Measurements from ENCODE around the gene COL6A3.
"Not testable (repeated sequence)": the region's sequence is repeated elsewhere in the genome, so short reads cannot be mapped to it uniquely, and the experiment has no call there.

Gene COL6A3

DNA sequence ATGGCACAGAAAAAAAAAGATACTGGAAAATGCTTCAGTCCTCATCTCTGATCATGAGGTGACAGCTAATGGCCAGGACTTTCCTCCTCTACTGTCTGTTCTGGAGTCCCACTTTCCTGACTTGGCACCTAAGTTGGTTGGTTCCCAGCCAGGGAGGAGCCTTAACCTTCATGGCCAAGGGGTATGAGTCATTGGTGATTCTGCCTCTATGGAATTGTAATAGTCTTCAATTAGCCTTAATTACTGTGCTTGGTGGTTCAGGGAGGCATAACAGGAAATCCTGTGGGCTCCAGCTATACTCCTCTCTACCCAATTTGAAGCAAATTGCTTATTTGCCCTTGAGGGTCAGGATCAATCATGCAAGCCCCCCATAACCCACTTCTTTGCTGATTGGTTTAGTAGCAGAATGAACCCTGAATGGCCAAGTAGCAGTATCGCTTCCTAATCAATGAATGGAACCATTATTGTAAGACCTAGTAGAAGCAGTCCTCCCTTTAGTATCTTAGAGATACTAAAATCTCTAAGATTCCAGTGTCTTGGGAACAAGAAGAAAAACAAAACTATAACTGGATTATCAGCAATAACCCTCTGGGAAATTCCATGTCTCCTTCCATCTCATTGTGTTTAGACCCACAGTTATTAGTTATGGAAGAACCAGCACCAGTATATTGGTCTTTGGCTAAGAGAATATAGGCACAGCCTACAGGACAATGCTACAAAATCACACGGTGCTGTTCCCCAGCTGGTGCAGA is 109.0 kb downstream of the COL6A3 start:
- H3K27me3 ChIP-seq (ENCODE audit: control insufficient read depth, insufficient read depth, low read length), result no peaks in the 10 kb centered on the region
- H3K4me3 ChIP-seq (ENCODE audit: low read length), result no peak overlapping the region
- no peak overlapping the region for H3K9ac ChIP-seq (ENCODE audit: low read length)
- no peaks in the 10 kb centered on the region for H3K36me3 ChIP-seq (ENCODE audit: control insufficient read depth, insufficient read depth, low read length)
- H3K9me3 ChIP-seq (ENCODE audit: control insufficient read depth, low read length), result no peaks in the 10 kb centered on the region
- peaks cover 5% of the 10 kb centered on the region for H3K4me1 ChIP-seq (ENCODE audit: control insufficient read depth, insufficient read depth, low read length)

DNA sequence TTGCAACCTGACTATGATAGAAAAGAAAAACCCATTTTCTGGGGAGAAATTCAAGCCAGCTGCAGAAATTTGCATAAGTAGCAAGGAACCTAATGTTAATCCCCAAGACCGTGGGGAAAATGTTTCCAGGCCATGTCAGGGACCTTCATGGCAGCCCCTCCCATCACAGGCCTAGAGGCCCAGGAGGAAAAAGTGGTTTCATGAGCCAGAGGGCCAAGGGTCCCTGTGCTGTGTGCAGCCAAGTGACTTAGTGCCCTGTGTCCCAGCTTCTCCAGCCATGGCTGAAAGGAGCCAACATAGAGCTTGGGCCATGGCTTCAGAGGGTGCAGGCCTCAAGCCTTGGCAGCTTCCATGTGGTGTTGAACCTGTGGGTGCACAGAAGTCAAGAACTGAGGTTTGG is 110.7 kb downstream of the COL6A3 start:
- H3K36me3 ChIP-seq (ENCODE audit: control insufficient read depth, insufficient read depth, low read length); H3K9me3 ChIP-seq (ENCODE audit: control insufficient read depth, low read length); H3K4me3 ChIP-seq (ENCODE audit: low read length); H3K9ac ChIP-seq (ENCODE audit: low read length); H3K27me3 ChIP-seq (ENCODE audit: control insufficient read depth, insufficient read depth, low read length): not testable (repeated sequence)
- H3K4me1 ChIP-seq (ENCODE audit: control insufficient read depth, insufficient read depth, low read length), result peaks cover 20% of the 10 kb centered on the region

DNA sequence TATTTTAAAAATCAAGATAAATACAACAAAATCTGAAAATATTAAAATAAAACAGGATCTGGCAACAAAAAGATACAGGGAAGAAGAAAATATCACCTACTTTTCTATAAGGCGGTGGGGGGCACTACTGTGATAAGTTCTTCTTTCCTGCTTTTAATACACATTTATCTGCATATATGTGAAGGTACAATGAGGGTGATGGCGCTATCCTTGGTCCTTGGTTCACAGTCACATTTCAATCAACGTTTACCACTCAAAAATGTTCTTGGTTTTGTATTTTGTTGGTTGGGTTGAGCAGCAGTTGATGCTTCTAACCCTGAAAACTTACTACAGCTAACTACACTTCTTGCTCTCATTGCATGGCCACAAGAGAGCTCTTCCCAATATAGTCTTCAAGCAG is 112.4 kb downstream of the COL6A3 start:
- Histone ChIP-seq H3K9me3 (ENCODE audit: control insufficient read depth, low read length) (no peaks in the 10 kb centered on the region), H3K36me3 (ENCODE audit: control insufficient read depth, insufficient read depth, low read length) (no peaks in the 10 kb centered on the region), H3K4me1 (ENCODE audit: control insufficient read depth, insufficient read depth, low read length) (peaks cover 20% of the 10 kb centered on the region), H3K4me3 (ENCODE audit: low read length) (no peak overlapping the region), H3K27me3 (ENCODE audit: control insufficient read depth, insufficient read depth, low read length) (no peaks in the 10 kb centered on the region), H3K9ac (ENCODE audit: low read length) (no peak overlapping the region)

DNA sequence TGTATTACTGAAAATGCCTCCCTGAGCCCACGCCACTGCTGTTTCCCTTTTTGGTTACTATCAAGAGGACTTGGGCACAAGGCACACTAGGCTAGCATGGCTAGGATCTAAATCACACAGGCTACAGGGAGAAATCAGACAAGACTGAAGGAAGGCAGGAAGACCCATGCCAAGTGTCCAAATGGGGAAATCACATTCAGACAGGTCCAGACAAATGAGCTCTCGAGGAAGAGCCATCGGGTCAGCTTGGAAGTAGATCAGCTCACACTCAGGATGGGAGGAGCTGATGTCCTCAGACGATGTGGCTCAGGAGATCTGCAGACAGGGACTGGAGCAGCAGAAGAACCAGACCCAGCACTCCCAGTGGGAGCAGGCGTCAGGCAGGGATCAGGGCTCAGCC is 113.2 kb downstream of the COL6A3 start:
- no peak overlapping the region for H3K9ac ChIP-seq (ENCODE audit: low read length)

DNA sequence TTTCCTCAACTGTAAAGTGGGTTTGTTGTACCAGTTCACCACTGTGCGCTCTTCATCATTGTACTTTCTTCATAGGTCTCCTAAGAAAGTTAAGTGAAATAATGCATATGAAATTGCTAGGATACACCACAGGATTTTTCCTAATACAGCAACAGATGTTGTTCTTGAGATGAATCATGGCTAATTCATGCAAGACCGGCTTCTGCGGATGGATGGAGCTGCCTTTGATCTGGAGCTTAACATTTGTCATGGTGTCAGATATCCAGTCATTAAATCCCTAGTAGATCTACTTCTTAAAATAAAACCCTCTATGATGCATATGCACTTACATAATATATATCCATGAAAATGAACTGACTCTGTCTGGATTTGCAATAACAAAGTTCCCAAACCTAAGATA is 114.1 kb downstream of the COL6A3 start:
- H3K4me3 ChIP-seq (ENCODE audit: low read length), result no peak overlapping the region
- peaks cover 18% of the 10 kb centered on the region for H3K4me1 ChIP-seq (ENCODE audit: control insufficient read depth, insufficient read depth, low read length)
- H3K9ac ChIP-seq (ENCODE audit: low read length), result no peak overlapping the region
- no peaks in the 10 kb centered on the region for H3K9me3 ChIP-seq (ENCODE audit: control insufficient read depth, low read length)
- no peaks in the 10 kb centered on the region for H3K36me3 ChIP-seq (ENCODE audit: control insufficient read depth, insufficient read depth, low read length)
- no peaks in the 10 kb centered on the region for H3K27me3 ChIP-seq (ENCODE audit: control insufficient read depth, insufficient read depth, low read length)

More for the DNA sequence above, 113.2 kb downstream of the COL6A3 start:
- Histone ChIP-seq H3K4me1 (ENCODE audit: control insufficient read depth, insufficient read depth, low read length) (peaks cover 20% of the 10 kb centered on the region), H3K36me3 (ENCODE audit: control insufficient read depth, insufficient read depth, low read length) (no peaks in the 10 kb centered on the region), H3K9me3 (ENCODE audit: control insufficient read depth, low read length) (no peaks in the 10 kb centered on the region), H3K4me3 (ENCODE audit: low read length) (no peak overlapping the region), H3K27me3 (ENCODE audit: control insufficient read depth, insufficient read depth, low read length) (no peaks in the 10 kb centered on the region)

DNA sequence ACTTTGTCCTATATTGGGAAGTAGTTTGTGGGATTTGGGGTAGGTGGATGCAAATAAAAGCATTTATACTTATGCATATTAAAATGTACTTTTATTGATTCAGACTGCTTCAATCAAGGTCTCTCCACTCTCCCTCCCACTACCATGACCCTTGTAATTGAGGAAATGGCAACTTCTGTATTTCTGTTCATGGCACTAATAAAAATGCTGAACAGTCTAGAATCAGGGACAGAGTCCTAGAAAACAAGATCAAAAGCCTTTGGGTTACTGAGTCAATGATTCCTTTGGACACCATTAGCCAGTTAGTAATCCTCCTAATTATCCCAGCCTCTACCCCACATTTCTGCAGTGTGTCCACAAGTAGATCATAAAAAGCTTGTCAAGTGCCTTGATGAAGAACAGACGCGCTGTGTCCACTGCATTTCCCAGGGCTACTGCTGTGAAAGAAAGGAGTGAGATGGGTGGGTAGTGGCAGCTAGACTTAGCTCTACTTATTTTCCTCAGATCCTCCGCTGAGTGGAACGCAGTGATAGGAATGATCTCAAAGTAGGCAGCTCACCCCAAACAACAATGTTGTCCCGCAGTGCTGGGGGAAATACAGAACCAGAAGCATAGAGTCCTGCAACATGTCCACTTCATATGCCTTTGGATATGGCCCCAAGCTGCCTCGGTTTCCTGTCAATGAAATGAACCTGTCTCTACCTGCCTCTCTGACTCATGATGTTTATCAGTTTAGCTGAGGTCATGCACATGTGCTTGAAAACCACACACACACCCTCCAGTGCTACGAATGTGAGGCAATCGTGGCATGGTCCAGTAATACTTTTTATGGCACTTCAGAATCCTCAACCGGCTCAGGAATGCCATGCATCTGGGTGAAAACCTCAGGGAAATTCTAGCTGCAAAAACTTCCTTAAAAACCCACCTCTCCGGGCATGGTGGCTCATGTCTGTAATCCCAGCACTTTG is 115.5 kb downstream of the COL6A3 start:
- no peak overlapping the region for H3K9ac ChIP-seq (ENCODE audit: low read length)
- H3K36me3 ChIP-seq (ENCODE audit: control insufficient read depth, insufficient read depth, low read length), result no peaks in the 10 kb centered on the region
- H3K27me3 ChIP-seq (ENCODE audit: control insufficient read depth, insufficient read depth, low read length), result no peaks in the 10 kb centered on the region
- no peak overlapping the region for H3K4me3 ChIP-seq (ENCODE audit: low read length)
- H3K4me1 ChIP-seq (ENCODE audit: control insufficient read depth, insufficient read depth, low read length), result peaks cover 15% of the 10 kb centered on the region
- H3K9me3 ChIP-seq (ENCODE audit: control insufficient read depth, low read length), result no peaks in the 10 kb centered on the region

DNA sequence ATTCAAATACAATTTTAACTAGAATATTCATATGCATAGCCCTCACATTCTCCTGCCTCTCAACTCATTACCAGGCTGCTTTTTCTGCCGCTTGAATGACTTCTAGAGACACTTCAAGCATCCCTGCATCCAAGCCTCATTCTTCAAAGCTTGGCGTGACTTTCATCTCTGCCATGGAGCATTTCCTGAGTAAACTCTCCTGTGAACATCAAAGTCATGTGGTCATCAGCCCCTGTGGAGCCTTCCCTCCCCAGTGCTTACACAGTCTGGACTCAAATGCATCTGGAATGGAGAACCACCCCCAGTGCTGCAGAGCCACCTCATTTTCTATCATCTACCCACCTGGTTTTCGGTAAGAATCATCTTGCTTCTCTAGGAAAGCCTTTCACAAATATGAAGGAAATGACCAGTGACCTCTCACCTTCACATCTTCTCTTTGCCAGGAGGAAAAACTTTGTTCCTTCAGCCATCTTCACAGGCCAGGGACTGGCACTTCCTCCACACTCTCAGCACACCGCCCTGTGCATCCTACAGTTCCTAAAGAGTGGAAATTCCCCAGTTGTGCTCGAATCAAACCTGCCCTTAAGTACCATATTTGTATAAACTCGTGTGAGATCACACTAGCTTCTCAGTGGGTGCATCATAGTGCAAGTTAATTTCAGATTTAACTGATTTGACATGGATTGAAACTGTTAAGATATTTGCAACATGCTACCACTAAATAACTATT is 116.4 kb downstream of the COL6A3 start:
- no peaks in the 10 kb centered on the region for H3K36me3 ChIP-seq (ENCODE audit: control insufficient read depth, insufficient read depth, low read length)
- no peak overlapping the region for H3K9ac ChIP-seq (ENCODE audit: low read length)
- no peaks in the 10 kb centered on the region for H3K27me3 ChIP-seq (ENCODE audit: control insufficient read depth, insufficient read depth, low read length)

DNA sequence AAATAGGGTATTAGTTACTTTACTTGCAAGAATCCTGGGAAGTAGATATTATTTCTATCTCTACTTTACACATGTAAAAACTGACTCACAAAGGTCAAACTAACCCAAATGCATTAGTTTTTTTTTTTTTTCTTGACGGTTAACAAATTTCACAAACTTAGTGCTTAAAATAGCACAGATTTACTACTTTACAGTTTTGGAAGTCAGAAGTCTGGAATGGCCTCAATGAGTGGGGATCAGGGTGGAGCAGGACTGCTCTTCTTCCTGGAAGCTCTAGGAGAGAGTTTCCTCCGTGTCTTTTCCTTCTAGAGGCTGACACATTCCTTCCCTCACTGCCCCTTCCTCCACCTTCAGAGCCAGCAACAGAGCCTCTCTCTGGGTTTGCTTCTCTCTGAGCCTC is 117.2 kb downstream of the COL6A3 start:
- H3K9ac ChIP-seq (ENCODE audit: low read length), result no peak overlapping the region
- no peaks in the 10 kb centered on the region for H3K27me3 ChIP-seq (ENCODE audit: control insufficient read depth, insufficient read depth, low read length)
- no peaks in the 10 kb centered on the region for H3K9me3 ChIP-seq (ENCODE audit: control insufficient read depth, low read length)
- H3K36me3 ChIP-seq (ENCODE audit: control insufficient read depth, insufficient read depth, low read length), result no peaks in the 10 kb centered on the region
- no peak overlapping the region for H3K4me3 ChIP-seq (ENCODE audit: low read length)
- H3K4me1 ChIP-seq (ENCODE audit: control insufficient read depth, insufficient read depth, low read length), result peaks cover 20% of the 10 kb centered on the region

More for the DNA sequence above, 116.4 kb downstream of the COL6A3 start:
- Histone ChIP-seq H3K4me1 (ENCODE audit: control insufficient read depth, insufficient read depth, low read length) (peaks cover 15% of the 10 kb centered on the region), H3K9me3 (ENCODE audit: control insufficient read depth, low read length) (no peaks in the 10 kb centered on the region), H3K4me3 (ENCODE audit: low read length) (no peak overlapping the region)

DNA sequence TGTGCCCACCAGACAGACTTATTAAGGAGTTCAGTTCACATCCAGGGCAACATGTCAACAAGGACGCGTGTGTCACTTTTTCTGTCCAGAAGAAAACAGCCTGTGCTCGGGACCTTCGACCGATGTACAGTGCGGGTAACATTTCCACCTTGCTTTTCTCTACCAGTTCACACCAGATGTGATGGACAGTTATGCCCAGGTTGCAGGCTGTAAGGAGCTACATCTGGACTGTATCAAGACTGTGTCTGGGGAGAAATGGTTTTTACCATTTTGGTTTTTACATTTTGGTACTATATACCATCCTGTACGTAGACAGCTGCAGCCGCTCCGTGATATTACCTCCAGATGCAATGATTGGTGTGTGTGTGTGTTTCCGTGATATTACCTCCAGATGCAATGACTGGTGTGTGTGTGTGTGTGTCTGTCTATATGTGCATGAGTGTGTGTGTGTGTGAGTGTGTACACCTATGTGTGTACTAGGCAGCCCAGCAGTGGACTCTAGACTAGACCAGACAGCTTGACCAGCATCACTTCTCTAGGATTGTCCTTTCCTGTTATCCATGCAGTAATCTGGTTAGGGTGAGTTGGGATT is 118.0 kb downstream of the COL6A3 start:
- no peaks in the 10 kb centered on the region for H3K27me3 ChIP-seq (ENCODE audit: control insufficient read depth, insufficient read depth, low read length)
- H3K4me3 ChIP-seq (ENCODE audit: low read length), result no peak overlapping the region
- H3K9ac ChIP-seq (ENCODE audit: low read length), result no peak overlapping the region
- H3K4me1 ChIP-seq (ENCODE audit: control insufficient read depth, insufficient read depth, low read length), result peaks cover 28% of the 10 kb centered on the region
- H3K36me3 ChIP-seq (ENCODE audit: control insufficient read depth, insufficient read depth, low read length), result no peaks in the 10 kb centered on the region
- no peaks in the 10 kb centered on the region for H3K9me3 ChIP-seq (ENCODE audit: control insufficient read depth, low read length)

DNA sequence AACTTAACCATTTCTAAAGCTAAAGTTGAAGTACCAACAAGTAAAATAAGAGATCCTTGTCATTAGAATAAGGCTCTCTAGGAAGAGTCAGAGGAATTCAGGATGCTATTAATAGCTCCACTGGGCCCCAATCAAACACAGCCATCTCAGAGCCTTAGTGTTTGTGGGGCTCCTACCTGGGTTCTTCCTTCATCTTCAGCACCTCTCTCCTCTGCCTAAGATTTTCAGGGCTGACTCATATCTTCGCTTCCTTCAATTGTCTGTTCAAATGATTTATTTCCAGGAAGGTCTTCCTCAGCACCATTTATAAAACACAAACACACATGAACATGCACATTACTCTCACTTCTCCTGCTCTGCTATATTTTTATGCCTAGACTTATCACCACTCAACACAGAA is 119.5 kb downstream of the COL6A3 start:
- Histone ChIP-seq H3K4me1 (ENCODE audit: control insufficient read depth, insufficient read depth, low read length) (peaks cover 32% of the 10 kb centered on the region), H3K27me3 (ENCODE audit: control insufficient read depth, insufficient read depth, low read length) (no peaks in the 10 kb centered on the region), H3K4me3 (ENCODE audit: low read length) (no peak overlapping the region), H3K9ac (ENCODE audit: low read length) (no peak overlapping the region), H3K9me3 (ENCODE audit: control insufficient read depth, low read length) (no peaks in the 10 kb centered on the region), H3K36me3 (ENCODE audit: control insufficient read depth, insufficient read depth, low read length) (no peaks in the 10 kb centered on the region)

DNA sequence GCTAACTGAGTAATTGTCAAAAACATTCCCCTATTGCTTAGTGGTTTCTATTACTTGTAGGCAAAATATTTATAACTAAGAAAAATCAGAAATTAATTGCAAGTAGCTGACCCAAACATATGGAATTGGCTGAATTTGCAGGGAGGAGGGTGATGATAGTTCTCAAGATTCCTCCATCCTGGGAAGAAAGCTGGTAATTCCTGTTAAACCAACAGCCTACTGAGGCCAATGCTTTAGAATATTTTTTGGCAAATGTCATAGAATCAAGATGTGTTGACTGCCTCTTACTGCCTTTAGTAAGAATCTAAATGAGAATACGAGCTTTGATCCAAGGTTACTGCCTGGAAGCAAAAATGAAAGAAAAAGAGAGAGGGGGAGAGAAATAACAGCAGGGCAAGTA is 120.0 kb downstream of the COL6A3 start:
- Histone ChIP-seq H3K4me3 (ENCODE audit: low read length) (no peak overlapping the region), H3K27me3 (ENCODE audit: control insufficient read depth, insufficient read depth, low read length) (no peaks in the 10 kb centered on the region), H3K9me3 (ENCODE audit: control insufficient read depth, low read length) (no peaks in the 10 kb centered on the region), H3K9ac (ENCODE audit: low read length) (no peak overlapping the region), H3K36me3 (ENCODE audit: control insufficient read depth, insufficient read depth, low read length) (no peaks in the 10 kb centered on the region), H3K4me1 (ENCODE audit: control insufficient read depth, insufficient read depth, low read length) (peaks cover 32% of the 10 kb centered on the region)

Data from mucosa of stomach (tissue), 1 donor.